ENCODE measurements around the gene MARF1.

GRCh38 chr16:15581127-15581815 lies 61.7 kb downstream of the MARF1 start:
- no peak for TF ChIP-seq CTCF (IDR thresholded peaks at IDR 0.05; ENCODE audit: low read depth, low read length)
- TF ChIP-seq, protein P1, sequence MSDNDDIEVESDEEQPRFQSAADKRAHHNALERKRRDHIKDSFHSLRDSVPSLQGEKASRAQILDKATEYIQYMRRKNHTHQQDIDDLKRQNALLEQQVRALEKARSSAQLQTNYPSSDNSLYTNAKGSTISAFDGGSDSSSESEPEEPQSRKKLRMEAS (IDR thresholded peaks at IDR 0.05; ENCODE audit: low read depth, low read length), result no peak
